ENCODE measurements around the gene STK16.

STK16 gene

GRCh38 chr2:219296631-219297391 lies 51.5 kb downstream of the STK16 start:
- in situ Hi-C loops (cut with MboI; ENCODE audit: low sequenced_read_pairs, unreplicated experiment), result loop anchor here (25.0 kb wide), 1 partner anchor 135 kb away; the partner anchor contains the start of genes NHEJ1 and SLC23A3
- TF ChIP-seq CTCF (IDR thresholded peaks at IDR 0.05; ENCODE audit: borderline replicate concordance, control extremely low read depth, extremely low read depth, insufficient read depth, missing control alignments), result no peak
- DNase-seq (ENCODE audit: low spot score), result peak; percentile 22

DNA sequence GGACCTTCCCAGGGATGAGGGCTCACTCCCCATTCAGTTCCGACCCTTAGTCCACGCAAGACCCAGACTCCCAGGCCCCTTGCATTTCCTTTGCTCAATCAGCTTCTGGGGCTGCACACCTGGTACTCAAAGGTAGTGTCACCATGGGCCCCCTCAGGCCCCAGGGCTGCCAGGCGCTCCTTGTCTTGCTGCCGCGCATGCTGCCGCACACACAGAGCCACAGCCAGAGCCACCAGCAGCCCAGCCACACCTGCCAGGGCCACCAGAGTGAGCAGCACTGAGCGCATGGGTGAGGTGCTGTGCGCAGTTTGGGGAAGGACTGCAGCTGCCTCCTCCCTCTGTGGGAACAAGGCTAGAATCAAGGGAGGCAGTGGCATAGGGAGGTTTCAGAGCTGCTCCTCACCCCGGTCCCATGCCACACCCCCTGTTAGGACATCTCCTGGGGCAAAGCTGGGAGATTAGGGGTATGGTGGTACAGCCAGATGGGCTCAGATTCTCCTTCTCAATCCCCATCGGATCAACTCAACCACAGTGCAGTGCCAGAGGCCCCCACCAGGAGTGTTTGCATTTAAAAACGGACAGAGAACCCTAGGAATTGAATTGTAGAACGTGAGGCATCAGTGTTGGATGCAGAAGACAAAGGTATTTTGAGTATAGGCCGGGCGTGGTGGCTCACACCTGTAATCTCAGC lies 52.6 kb downstream of the STK16 start:
- peak; percentile 23 for DNase-seq (ENCODE audit: low spot score)
- in situ Hi-C loops (cut with MboI; ENCODE audit: low sequenced_read_pairs, unreplicated experiment), result loop anchor here (25.0 kb wide), 1 partner anchor 136 kb away; the partner anchor contains the start of genes NHEJ1 and SLC23A3
- no peak for TF ChIP-seq CTCF (IDR thresholded peaks at IDR 0.05; ENCODE audit: borderline replicate concordance, control extremely low read depth, extremely low read depth, insufficient read depth, missing control alignments)

- DNase-seq (ENCODE audit: low spot score), result peak; percentile 96
- in situ Hi-C loops (cut with MboI; ENCODE audit: low sequenced_read_pairs, unreplicated experiment), result loop anchor here (25.0 kb wide), 1 partner anchor 137 kb away; the partner anchor contains the start of genes NHEJ1 and SLC23A3
- TF ChIP-seq CTCF (IDR thresholded peaks at IDR 0.05; ENCODE audit: borderline replicate concordance, control extremely low read depth, extremely low read depth, insufficient read depth, missing control alignments), result peak; percentile 99
Observed at GRCh38 chr2:219298759-219299371, 53.6 kb downstream of the STK16 start.

DNA sequence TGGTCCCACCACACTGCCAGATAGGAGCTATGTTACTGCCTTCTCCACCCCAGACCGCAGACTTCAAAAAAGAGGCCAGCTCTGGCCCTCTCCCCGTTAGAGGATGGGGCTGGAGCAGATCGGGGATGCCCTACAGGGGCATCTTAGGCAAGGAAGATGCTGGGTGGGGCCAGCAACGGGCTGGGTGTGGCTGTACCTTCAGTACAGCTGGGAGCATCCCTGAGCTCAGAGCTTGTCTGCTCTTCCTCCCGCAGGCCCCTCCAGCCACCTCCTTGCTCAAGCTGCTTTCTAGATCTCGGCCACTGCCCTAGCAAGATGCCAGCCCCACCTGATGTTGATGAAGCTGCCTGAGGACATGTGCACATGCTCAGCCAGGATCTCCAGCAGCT lies 54.1 kb downstream of the STK16 start:
- TF ChIP-seq CTCF (IDR thresholded peaks at IDR 0.05; ENCODE audit: borderline replicate concordance, control extremely low read depth, extremely low read depth, insufficient read depth, missing control alignments), result no peak
- peak; percentile 34 for DNase-seq (ENCODE audit: low spot score)
- in situ Hi-C loops (cut with MboI; ENCODE audit: low sequenced_read_pairs, unreplicated experiment), result loop anchor here (25.0 kb wide), 1 partner anchor 137 kb away; the partner anchor contains the start of genes NHEJ1 and SLC23A3
